HCT116 (cell line): ENCODE data around the gene PLCD4. TPM values are rescaled to one million over a fixed set of nuclear protein-coding genes. Genes with fewer than 3 reads are reported as not detected.

ENCODE experiments used
- ATAC-seq: fragments of 200-7000 bp; cut with Tn5 transposase; 2 replicates; pipeline ENCODE4 v1.9.1; 2020; ENCODE audit warnings: mild to moderate bottlenecking, moderate library complexity
- BruUV-seq: library from RNA; stranded (reverse); fragments of 400-500 nt; replicated peaks from 2 replicates; lab custom pipeline; 2021; lab: Mats Ljungman, UMichigan
- CTCF ChIA-PET: fragments of 300-600 bp; sonication (Branson Sonifier 250); formaldehyde crosslinking; loops from one replicate; lab custom pipeline; 2021; ENCODE audit warnings: antibody characterized with exemption; lab: Charles Lee
- POLR2A ChIA-PET: fragments of 300-600, 350-600 bp; sonication (Branson Sonifier 250); formaldehyde crosslinking; loops from one replicate; lab custom pipeline; 2021; ENCODE audit warnings: antibody characterized with exemption; lab: Charles Lee
- RAD21 ChIA-PET, 2 experiments: fragments of 300-600 bp; sonication (Branson Sonifier 250); formaldehyde crosslinking; loops; one replicate each; lab custom pipeline; 2023; ENCODE audit warnings: low total read pairs in 2 of 2; ENCODE audit not compliant: uncharacterized antibody in 2 of 2, unreplicated experiment in 2 of 2, low non-redundant PET in 1 of 2; lab: Charles Lee
- DNase-seq: peaks from one replicate; pipeline ENCODE4 v3.0.0-alpha.2; 2010; ENCODE audit warnings: low read depth, low spot score
- H2AFZ ChIP-seq: fragments of 200-600 bp; shearing (Covaris generic), sonication (generic); 2 replicates; pipeline ENCODE4 v1.6.1; 2017; ENCODE audit warnings: low read depth, mixed run types, mixed read lengths, antibody characterized with exemption, low read length; ENCODE audit not compliant: poor library complexity, severe bottlenecking
- H3K27ac ChIP-seq: 2 replicates; pipeline ENCODE4 v1.5.1; 2012; ENCODE audit warnings: low read depth, low read length
- H3K27me3 ChIP-seq: fragments of 200-600 bp; sonication (generic); 2 replicates; pipeline ENCODE4 v1.6.1; 2016; ENCODE audit warnings: mixed run types, low read length, mixed read lengths; ENCODE audit not compliant: insufficient read depth
- H3K36me3 ChIP-seq, 2 experiments: fragments of 200-500 bp in 1 of 2; fragments of 200-600 bp in 1 of 2; sonication (Bioruptor generic) in 1 of 2; sonication (generic) in 1 of 2; 2 replicates each; pipeline versions ENCODE4 v1.5.1 to v1.6.1; 2014 to 2016; ENCODE audit warnings: low read length in 2 of 2, inconsistent platforms in 1 of 2, mixed read lengths in 1 of 2, mixed run types in 1 of 2; ENCODE audit not compliant: insufficient read depth in 2 of 2, control insufficient read depth in 1 of 2
- H3K4me1 ChIP-seq, 2 experiments: fragments of 200-600 bp in 1 of 2; sonication (generic) in 1 of 2; 2 replicates each; pipeline versions ENCODE4 v1.5.1 to v1.6.1; 2012 to 2017; ENCODE audit warnings: low read length in 2 of 2, inconsistent platforms in 1 of 2, mild to moderate bottlenecking in 1 of 2, mixed read lengths in 1 of 2, mixed run types in 1 of 2, moderate library complexity in 1 of 2; ENCODE audit not compliant: insufficient read depth in 2 of 2, control insufficient read depth in 1 of 2
- H3K4me2 ChIP-seq: fragments of 200-600 bp; sonication (generic); 2 replicates; pipeline ENCODE4 v1.6.1; 2017; ENCODE audit warnings: mixed run types, low read length, mixed read lengths
- H3K4me3 ChIP-seq, 2 experiments: fragments of 200-600 bp in 1 of 2; sonication (generic) in 1 of 2; replicated peaks in 1 of 2; 2 replicates each; pipeline ENCODE4 v1.5.1; 2011 to 2016; ENCODE audit warnings: low read length in 2 of 2, control low read depth in 1 of 2, low read depth in 1 of 2, mild to moderate bottlenecking in 1 of 2, mixed read lengths in 1 of 2, mixed run types in 1 of 2
- H3K79me2 ChIP-seq: fragments of 200-600 bp; sonication (generic); 2 replicates; pipeline ENCODE4 v1.6.1; 2017; ENCODE audit warnings: mild to moderate bottlenecking, mixed run types, low read length, moderate library complexity, mixed read lengths; ENCODE audit not compliant: insufficient read depth
- H3K9ac ChIP-seq: fragments of 200-600 bp; sonication (generic); 2 replicates; pipeline ENCODE4 v1.6.1; 2016; ENCODE audit warnings: low read length, mixed read lengths
- H3K9me2 ChIP-seq: fragments of 200-600 bp; sonication (generic), shearing (Covaris generic); 2 replicates; pipeline ENCODE4 v1.6.1; 2017; ENCODE audit warnings: mixed run types, mild to moderate bottlenecking, moderate library complexity; ENCODE audit not compliant: insufficient read depth
- H3K9me3 ChIP-seq, 2 experiments: fragments of 200-500 bp in 1 of 2; fragments of 200-600 bp in 1 of 2; sonication (Bioruptor generic) in 1 of 2; sonication (generic) in 1 of 2; 2 replicates each; pipeline ENCODE4 v1.6.1; 2014 to 2017; ENCODE audit warnings: low read length in 2 of 2, mixed read lengths in 2 of 2, inconsistent platforms in 1 of 2, low read depth in 1 of 2, mild to moderate bottlenecking in 1 of 2, mixed run types in 1 of 2, moderate library complexity in 1 of 2; ENCODE audit not compliant: control insufficient read depth in 1 of 2, insufficient read depth in 1 of 2
- H4K20me1 ChIP-seq: fragments of 200-600 bp; sonication (generic), shearing (Covaris generic); 2 replicates; pipeline ENCODE4 v1.6.1; 2017; ENCODE audit warnings: mixed run types, mild to moderate bottlenecking, moderate library complexity; ENCODE audit not compliant: insufficient read depth
- CBX3 ChIP-seq: IDR thresholded peaks from 2 replicates; pipeline ENCODE4 v1.6.1; 2012; ENCODE audit warnings: low read depth
- CEBPB ChIP-seq: IDR thresholded peaks from 2 replicates; pipeline ENCODE4 v1.6.1; 2012; ENCODE audit warnings: low read depth
- EGR1 ChIP-seq: IDR thresholded peaks from 2 replicates; pipeline ENCODE4 v1.6.1; 2012; ENCODE audit warnings: low read depth
- ELF1 ChIP-seq: IDR thresholded peaks from 2 replicates; pipeline ENCODE4 v1.6.1; 2012; ENCODE audit warnings: low read depth, borderline replicate concordance
- EZH2 ChIP-seq: fragments of 200-600 bp; sonication (generic); IDR thresholded peaks from 2 replicates; pipeline ENCODE4 v1.6.1; 2017; ENCODE audit warnings: antibody characterized with exemption, mixed run types
- EZH2phosphoT487 ChIP-seq: fragments of 200-600 bp; IDR thresholded peaks from 2 replicates; pipeline ENCODE4 v1.6.1; 2018; ENCODE audit warnings: antibody characterized with exemption, borderline replicate concordance
- FOSL1 ChIP-seq: IDR thresholded peaks from 2 replicates; pipeline ENCODE4 v1.6.1; 2012; ENCODE audit warnings: low read depth
- JUND ChIP-seq: IDR thresholded peaks from 2 replicates; pipeline ENCODE4 v1.6.1; 2012
- SP1 ChIP-seq: IDR thresholded peaks from 2 replicates; pipeline ENCODE4 v1.6.1; 2012; ENCODE audit warnings: low read depth
- YY1 ChIP-seq: IDR thresholded peaks from 2 replicates; pipeline ENCODE4 v1.6.1; 2011; ENCODE audit warnings: low read length, low read depth, moderate library complexity, mild to moderate bottlenecking; ENCODE audit not compliant: insufficient replicate concordance; ENCODE audit errors: extremely low read depth
- intact Hi-C: fragments of 100-400 bp; cut with micrococcal nuclease; formaldehyde crosslinking; loops from 2 replicates; pipeline ENCODE4 v1.10.0; 2022
- total RNA-seq: library from RNA; stranded (reverse); gene quantifications from one replicate; pipeline ENCODE4 v1.2.1, GENCODE V29; 2021; ENCODE audit not compliant: unreplicated experiment
- TF ChIP-seq, protein P1 (sequence below): IDR thresholded peaks from 2 replicates; pipeline ENCODE4 v1.6.1; 2012
- TF ChIP-seq, protein P2 (sequence below): IDR thresholded peaks from 2 replicates; pipeline ENCODE4 v1.6.1; 2011; ENCODE audit warnings: mild to moderate bottlenecking, low read length, moderate library complexity; ENCODE audit not compliant: insufficient replicate concordance; ENCODE audit errors: extremely low read depth
- TF ChIP-seq, protein P3 (sequence below): IDR thresholded peaks from 2 replicates; pipeline ENCODE4 v1.6.1; 2012; ENCODE audit warnings: low read depth
- TF ChIP-seq, protein P4 (sequence below), 3 experiments: fragments of 200-600 bp in 1 of 3; sonication (generic) in 1 of 3; IDR thresholded peaks in 2 of 3; conservative IDR thresholded peaks in 1 of 3; 2 replicates each; pipeline ENCODE4 v1.5.1; 2012 to 2017; ENCODE audit warnings: low read depth in 2 of 3, low read length in 2 of 3, antibody characterized with exemption in 1 of 3, borderline replicate concordance in 1 of 3, control low read depth in 1 of 3, mild to moderate bottlenecking in 1 of 3, mixed read lengths in 1 of 3, mixed run types in 1 of 3, moderate library complexity in 1 of 3; ENCODE audit not compliant: insufficient read depth in 1 of 3
- TF ChIP-seq, protein P5 (sequence below): IDR thresholded peaks from 2 replicates; pipeline ENCODE4 v1.6.1; 2012

Gene PLCD4
- total RNA-seq, 1 experiment from 2014 or later, result 0.64 TPM

DNA sequence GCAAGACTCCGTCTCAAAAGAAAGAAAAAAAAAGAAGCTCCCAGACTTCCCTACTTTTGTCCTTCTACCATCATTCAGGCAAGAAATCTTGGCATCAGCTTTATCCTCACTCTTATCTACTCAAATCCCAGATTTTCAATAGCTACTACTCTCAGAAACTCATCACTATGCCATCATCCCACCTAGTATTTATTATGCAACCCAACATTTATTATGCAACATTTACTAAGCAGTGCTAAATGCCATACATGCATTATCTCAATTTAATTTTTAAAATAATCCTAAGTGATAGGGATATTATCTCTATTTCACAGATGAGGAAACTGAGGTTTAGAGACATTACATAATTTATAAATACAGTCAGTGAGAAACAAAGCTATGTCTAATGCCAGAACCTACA lies 43.6 kb upstream of the PLCD4 start:
- Histone ChIP-seq H3K4me1 (peaks cover 10 to 14% of the 10 kb centered on the region in 2 experiments), H3K27ac (no peak overlapping the region), H3K79me2 (peaks cover 73% of the 10 kb centered on the region), H2AFZ (no peak overlapping the region), H3K9me2 (no peaks in the 10 kb centered on the region), H3K4me3 (no peak overlapping the region), H3K27me3 (no peaks in the 10 kb centered on the region), H3K36me3 (peaks cover 8 to 11% of the 10 kb centered on the region in 2 experiments; a peak in 3 of 4 replicates), H4K20me1 (no peaks in the 10 kb centered on the region), H3K9ac (no peak overlapping the region), H3K4me2 (no peak overlapping the region), H3K9me3 (no peaks in the 10 kb centered on the region)
- TF ChIP-seq, protein P1, sequence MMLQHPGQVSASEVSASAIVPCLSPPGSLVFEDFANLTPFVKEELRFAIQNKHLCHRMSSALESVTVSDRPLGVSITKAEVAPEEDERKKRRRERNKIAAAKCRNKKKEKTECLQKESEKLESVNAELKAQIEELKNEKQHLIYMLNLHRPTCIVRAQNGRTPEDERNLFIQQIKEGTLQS, result no peak
- no peak for TF ChIP-seq EGR1
- TF ChIP-seq, protein P2, sequence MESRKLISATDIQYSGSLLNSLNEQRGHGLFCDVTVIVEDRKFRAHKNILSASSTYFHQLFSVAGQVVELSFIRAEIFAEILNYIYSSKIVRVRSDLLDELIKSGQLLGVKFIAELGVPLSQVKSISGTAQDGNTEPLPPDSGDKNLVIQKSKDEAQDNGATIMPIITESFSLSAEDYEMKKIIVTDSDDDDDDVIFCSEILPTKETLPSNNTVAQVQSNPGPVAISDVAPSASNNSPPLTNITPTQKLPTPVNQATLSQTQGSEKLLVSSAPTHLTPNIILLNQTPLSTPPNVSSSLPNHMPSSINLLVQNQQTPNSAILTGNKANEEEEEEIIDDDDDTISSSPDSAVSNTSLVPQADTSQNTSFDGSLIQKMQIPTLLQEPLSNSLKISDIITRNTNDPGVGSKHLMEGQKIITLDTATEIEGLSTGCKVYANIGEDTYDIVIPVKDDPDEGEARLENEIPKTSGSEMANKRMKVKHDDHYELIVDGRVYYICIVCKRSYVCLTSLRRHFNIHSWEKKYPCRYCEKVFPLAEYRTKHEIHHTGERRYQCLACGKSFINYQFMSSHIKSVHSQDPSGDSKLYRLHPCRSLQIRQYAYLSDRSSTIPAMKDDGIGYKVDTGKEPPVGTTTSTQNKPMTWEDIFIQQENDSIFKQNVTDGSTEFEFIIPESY, result no peak
- TF ChIP-seq, protein P3, sequence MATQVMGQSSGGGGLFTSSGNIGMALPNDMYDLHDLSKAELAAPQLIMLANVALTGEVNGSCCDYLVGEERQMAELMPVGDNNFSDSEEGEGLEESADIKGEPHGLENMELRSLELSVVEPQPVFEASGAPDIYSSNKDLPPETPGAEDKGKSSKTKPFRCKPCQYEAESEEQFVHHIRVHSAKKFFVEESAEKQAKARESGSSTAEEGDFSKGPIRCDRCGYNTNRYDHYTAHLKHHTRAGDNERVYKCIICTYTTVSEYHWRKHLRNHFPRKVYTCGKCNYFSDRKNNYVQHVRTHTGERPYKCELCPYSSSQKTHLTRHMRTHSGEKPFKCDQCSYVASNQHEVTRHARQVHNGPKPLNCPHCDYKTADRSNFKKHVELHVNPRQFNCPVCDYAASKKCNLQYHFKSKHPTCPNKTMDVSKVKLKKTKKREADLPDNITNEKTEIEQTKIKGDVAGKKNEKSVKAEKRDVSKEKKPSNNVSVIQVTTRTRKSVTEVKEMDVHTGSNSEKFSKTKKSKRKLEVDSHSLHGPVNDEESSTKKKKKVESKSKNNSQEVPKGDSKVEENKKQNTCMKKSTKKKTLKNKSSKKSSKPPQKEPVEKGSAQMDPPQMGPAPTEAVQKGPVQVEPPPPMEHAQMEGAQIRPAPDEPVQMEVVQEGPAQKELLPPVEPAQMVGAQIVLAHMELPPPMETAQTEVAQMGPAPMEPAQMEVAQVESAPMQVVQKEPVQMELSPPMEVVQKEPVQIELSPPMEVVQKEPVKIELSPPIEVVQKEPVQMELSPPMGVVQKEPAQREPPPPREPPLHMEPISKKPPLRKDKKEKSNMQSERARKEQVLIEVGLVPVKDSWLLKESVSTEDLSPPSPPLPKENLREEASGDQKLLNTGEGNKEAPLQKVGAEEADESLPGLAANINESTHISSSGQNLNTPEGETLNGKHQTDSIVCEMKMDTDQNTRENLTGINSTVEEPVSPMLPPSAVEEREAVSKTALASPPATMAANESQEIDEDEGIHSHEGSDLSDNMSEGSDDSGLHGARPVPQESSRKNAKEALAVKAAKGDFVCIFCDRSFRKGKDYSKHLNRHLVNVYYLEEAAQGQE, result no peak
- TF ChIP-seq SP1, result no peak
- TF ChIP-seq YY1, result no peak
- TF ChIP-seq, protein P4, sequence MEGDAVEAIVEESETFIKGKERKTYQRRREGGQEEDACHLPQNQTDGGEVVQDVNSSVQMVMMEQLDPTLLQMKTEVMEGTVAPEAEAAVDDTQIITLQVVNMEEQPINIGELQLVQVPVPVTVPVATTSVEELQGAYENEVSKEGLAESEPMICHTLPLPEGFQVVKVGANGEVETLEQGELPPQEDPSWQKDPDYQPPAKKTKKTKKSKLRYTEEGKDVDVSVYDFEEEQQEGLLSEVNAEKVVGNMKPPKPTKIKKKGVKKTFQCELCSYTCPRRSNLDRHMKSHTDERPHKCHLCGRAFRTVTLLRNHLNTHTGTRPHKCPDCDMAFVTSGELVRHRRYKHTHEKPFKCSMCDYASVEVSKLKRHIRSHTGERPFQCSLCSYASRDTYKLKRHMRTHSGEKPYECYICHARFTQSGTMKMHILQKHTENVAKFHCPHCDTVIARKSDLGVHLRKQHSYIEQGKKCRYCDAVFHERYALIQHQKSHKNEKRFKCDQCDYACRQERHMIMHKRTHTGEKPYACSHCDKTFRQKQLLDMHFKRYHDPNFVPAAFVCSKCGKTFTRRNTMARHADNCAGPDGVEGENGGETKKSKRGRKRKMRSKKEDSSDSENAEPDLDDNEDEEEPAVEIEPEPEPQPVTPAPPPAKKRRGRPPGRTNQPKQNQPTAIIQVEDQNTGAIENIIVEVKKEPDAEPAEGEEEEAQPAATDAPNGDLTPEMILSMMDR (IDR thresholded peaks at IDR 0.05 in 2 of 3, conservative IDR thresholded peaks at IDR 0.05 in 1 of 3; ENCODE audit: borderline replicate concordance in 1 of 3, insufficient read depth in 1 of 3, low read depth in 2 of 3, low read length in 2 of 3), result no peak
- TF ChIP-seq FOSL1, result no peak
- no peak for TF ChIP-seq EZH2phosphoT487
- TF ChIP-seq EZH2, result no peak
- TF ChIP-seq CEBPB, result no peak
- TF ChIP-seq, protein P5, sequence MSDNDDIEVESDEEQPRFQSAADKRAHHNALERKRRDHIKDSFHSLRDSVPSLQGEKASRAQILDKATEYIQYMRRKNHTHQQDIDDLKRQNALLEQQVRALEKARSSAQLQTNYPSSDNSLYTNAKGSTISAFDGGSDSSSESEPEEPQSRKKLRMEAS, result no peak
- TF ChIP-seq JUND, result no peak
- TF ChIP-seq CBX3, result no peak
- TF ChIP-seq ELF1, result no peak
- ATAC-seq, result no peak
- RAD21 ChIA-PET, result no interaction called here
- POLR2A ChIA-PET, result no interaction called here
- CTCF ChIA-PET, result no interaction called here
- intact Hi-C loops, result no loop called here
- BruUV-seq, result no TSS peak
- no peak for DNase-seq
